K562 (cell line): ENCODE data around the gene AHCYL2.

ENCODE experiments used
- HDAC6 ChIP-seq: IDR thresholded peaks from 2 replicates; pipeline ENCODE4 v1.6.1; 2012; ENCODE audit warnings: low read depth, mild to moderate bottlenecking, control low read depth, inconsistent platforms, low read length, moderate library complexity
- KLF6 ChIP-seq: fragments of 250-450 bp; sonication (Bioruptor Pico); IDR thresholded peaks from 2 replicates; pipeline ENCODE4 v1.4.0; 2020; ENCODE audit warnings: mild to moderate bottlenecking, moderate library complexity, borderline replicate concordance
- NFIC ChIP-seq: fragments of 450-650 bp; IDR thresholded peaks from 2 replicates; pipeline ENCODE4 v1.6.1; 2017; ENCODE audit warnings: mild to moderate bottlenecking, inconsistent platforms
- ZNF121 ChIP-seq: sonication (generic); formaldehyde crosslinking; conservative IDR thresholded peaks from 2 replicates; pipeline ENCODE4 v1.8.0; 2022; ENCODE audit warnings: missing genetic modification reagents
- TF ChIP-seq, protein P1 (sequence below), 3 experiments: IDR thresholded peaks in 2 of 3; conservative IDR thresholded peaks in 1 of 3; 2 replicates each; pipeline ENCODE4 v1.5.1; 2011 to 2012; ENCODE audit warnings: low read length in 3 of 3, mild to moderate bottlenecking in 3 of 3, control low read depth in 2 of 3, improper control_type of control experiment in 1 of 3, inconsistent platforms in 1 of 3, low read depth in 1 of 3, mixed read lengths in 1 of 3, moderate library complexity in 1 of 3; ENCODE audit not compliant: insufficient read depth in 2 of 3

DNA sequence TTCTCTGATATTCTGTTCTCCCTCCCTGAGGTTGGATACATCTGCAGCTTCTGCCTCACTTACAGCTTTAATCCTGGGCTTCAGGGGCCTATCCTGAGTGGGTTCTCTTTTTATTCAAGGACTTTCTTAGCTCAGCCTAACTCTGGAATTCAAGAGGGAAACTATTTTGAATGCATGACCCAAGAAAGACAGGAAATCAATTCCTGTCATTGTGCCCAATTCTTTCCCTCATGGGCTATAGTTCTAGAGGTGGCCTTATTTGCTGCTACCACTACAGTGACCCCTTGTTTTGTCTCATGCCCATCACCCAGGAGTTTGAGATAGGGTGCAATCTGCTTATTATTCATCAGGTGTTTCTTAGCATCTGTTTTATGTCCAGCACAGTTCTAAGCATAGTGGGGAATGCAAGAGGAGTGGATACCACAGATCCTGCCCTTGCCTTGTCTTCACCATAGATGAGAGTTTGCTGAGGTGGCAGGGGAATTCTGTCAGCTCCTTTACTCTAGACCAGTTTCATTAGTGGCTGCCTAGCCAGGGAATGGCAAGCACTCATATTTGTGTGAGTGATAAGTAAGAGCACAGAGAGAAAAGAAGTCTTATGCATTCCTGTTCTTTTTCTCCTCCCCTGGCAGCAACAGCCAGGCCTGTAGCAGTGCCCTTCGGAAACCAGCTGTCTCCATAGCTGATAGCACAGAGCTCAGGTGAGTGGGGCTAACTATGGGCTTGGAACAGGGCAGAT lies 228.8 kb downstream of the AHCYL2 start:
- TF ChIP-seq, protein P1, sequence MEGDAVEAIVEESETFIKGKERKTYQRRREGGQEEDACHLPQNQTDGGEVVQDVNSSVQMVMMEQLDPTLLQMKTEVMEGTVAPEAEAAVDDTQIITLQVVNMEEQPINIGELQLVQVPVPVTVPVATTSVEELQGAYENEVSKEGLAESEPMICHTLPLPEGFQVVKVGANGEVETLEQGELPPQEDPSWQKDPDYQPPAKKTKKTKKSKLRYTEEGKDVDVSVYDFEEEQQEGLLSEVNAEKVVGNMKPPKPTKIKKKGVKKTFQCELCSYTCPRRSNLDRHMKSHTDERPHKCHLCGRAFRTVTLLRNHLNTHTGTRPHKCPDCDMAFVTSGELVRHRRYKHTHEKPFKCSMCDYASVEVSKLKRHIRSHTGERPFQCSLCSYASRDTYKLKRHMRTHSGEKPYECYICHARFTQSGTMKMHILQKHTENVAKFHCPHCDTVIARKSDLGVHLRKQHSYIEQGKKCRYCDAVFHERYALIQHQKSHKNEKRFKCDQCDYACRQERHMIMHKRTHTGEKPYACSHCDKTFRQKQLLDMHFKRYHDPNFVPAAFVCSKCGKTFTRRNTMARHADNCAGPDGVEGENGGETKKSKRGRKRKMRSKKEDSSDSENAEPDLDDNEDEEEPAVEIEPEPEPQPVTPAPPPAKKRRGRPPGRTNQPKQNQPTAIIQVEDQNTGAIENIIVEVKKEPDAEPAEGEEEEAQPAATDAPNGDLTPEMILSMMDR (IDR thresholded peaks at IDR 0.05 in 2 of 3, conservative IDR thresholded peaks at IDR 0.05 in 1 of 3; ENCODE audit: insufficient read depth in 2 of 3, low read depth in 1 of 3, low read length in 3 of 3): no peak
- no peak for TF ChIP-seq KLF6 (CRISPR knock-in tag)
- no peak for TF ChIP-seq ZNF121
- no peak for TF ChIP-seq NFIC
- no peak for TF ChIP-seq HDAC6
